Measurements from ENCODE around the gene SERPINH1.
A peak's percentile ranks its signal among the peaks of the same experiment; 100 is the strongest.

The SERPINH1 gene

GRCh38 chr11:75562048-75562835 lies at the start of gene SERPINH1:
TSS of gene SERPINH1 (plus strand) at chr11:75562253. CDS start at chr11:75566350, 4,097 bp downstream.
- DNase-seq = peak; percentile 50 to 57

- DNase-seq = no peak
Observed at GRCh38 chr11:75513250-75513649, 48.8 kb upstream of the SERPINH1 start.

GRCh38 chr11:75514596-75514995 lies 47.5 kb upstream of the SERPINH1 start:
- DNase-seq = no peak

GRCh38 chr11:75516140-75516539 lies 45.9 kb upstream of the SERPINH1 start:
- DNase-seq = no peak

DNA sequence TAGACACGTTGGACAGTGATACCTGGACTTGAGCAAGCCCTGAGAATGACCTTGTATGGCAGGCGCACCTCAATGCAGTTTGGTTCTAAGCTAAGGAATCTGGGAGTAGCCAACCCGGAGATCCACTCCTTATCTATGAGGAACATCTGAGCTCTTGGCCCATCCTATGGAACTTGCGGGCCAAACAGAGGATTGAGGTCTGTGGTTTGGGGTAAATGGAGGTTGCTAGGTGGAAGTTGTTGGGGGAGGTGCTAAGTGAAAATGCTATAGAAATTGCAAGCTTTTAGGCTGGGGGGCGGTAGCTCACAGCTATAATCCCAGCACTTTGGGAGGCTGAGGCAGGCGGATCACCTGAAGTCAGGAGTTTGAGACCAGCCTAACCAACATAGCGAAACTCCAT lies 45.2 kb upstream of the SERPINH1 start:
- no peak for DNase-seq

DNA sequence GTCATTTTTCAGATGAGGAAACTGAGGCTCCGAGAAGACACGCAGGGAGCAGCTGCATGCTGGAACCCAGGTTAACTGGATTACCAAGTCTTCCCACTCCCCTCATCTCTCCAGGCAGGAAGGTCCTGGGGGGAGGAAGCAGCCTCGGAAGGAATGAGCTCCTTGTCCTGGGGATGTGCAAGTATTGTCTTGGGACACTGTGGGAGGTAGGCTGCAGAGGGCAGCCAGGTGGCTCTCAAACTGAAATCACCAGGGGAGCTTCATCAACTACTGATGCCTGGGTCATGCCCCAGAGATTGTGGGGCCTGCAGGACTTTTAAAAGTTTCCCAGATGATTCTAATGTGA lies 43.9 kb upstream of the SERPINH1 start:
- no peak for DNase-seq

DNA sequence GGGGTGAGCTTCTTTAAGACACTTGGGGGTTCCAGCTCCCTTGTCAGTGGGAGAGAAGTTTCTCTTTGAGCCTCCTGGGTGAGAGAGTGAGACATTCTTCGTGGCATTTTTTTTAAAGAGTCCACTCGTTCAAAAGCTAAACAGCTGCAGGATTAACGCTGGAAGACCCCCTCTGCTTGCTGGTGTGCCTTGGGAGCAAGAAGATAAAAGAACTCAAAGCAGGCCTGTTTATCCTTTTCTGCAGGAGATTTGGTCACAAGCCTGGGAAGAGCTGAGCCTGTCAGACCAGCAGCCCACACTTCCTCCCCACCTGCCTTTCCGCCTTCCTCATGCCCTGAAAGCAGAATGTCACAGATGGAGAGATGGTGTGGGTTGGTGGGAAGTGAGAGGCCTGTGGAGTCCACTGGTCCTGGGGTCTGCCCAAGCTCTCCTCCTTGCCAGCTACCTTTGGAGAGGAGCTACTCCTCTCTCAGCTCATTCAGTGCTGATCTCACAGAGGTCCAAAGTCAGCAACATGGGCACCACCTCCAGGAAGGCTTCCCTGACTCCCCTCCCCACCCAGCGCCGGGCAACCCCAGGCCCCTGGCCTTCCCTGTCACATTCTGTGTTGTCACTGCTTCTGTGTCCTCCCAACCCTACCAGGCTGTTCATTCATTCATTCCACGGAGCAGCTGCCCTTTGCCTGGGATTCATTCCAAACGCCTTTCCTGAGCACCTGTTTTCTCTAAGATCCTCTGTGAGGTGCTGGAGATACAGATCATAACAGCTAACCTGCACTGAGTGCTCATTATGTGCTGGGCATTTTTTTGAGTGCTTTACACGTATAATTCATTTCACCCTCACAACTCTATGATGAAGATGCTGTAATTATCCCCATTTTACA lies 43.0 kb upstream of the SERPINH1 start:
- no peak for DNase-seq

GRCh38 chr11:75520688-75521087 lies 41.4 kb upstream of the SERPINH1 start:
- DNase-seq = no peak

GRCh38 chr11:75522286-75523044 lies 39.6 kb upstream of the SERPINH1 start:
- DNase-seq = no peak

DNA sequence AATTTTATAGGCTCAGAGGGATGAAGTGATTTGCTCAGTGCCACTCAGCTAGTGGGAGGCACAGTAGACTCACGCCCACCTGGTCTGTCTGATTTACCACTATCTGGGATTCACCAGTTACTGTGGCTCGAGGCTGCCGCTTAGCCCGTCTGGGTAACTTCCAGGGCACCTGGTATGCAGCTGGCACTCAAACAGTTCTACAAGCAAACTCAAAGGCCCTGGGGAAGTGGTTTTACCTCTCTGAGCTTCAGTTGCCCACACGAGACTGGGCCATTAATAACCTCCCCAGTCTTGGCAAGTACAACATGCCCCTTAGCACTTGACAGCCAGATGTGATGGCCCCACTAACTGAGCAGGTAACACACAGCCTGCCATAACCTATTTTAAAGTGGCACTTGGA lies 38.9 kb upstream of the SERPINH1 start:
- no peak for DNase-seq

- DNase-seq = peak in 1 of 2 donors; percentile 28
Observed at GRCh38 chr11:75523811-75524664, 38.0 kb upstream of the SERPINH1 start.

- peak in 1 of 2 donors; percentile 33 for DNase-seq
Observed at GRCh38 chr11:75524665-75525432, 37.2 kb upstream of the SERPINH1 start.

GRCh38 chr11:75525433-75526191 lies 36.4 kb upstream of the SERPINH1 start, which contains the start of gene GDPD5:
TSS of gene GDPD5 (minus strand) at chr11:75525941. CDS start at chr11:75477735, 48,206 bp downstream.
- DNase-seq = peak; percentile 88 to 90

GRCh38 chr11:75526192-75526541 lies 35.9 kb upstream of the SERPINH1 start:
- no peak for DNase-seq

GRCh38 chr11:75527130-75527529 lies 34.9 kb upstream of the SERPINH1 start:
- DNase-seq = no peak

- no peak for DNase-seq
Observed at GRCh38 chr11:75527938-75528735, 33.9 kb upstream of the SERPINH1 start.

DNA sequence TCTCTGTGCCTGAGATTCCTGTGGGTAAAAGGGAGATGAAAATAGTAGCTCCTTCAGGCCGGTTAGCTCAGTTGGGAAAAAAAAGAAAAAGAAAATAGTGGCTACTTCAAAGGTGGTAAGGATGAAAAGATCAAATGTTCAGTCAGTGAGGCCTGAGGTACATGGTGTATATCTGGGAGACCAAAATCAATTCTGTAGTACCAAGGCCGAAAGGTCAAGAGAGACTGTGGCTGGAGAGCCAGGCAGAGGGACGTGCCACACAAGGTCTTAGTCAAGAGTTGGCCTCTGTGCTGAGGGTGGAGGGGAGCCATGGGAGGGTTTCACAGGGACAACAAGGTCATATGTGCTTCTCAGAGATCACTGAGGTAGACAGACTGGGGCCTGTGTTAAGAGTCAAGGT lies 31.5 kb upstream of the SERPINH1 start:
- DNase-seq = no peak

GRCh38 chr11:75531325-75531724 lies 30.7 kb upstream of the SERPINH1 start:
- no peak for DNase-seq

DNA sequence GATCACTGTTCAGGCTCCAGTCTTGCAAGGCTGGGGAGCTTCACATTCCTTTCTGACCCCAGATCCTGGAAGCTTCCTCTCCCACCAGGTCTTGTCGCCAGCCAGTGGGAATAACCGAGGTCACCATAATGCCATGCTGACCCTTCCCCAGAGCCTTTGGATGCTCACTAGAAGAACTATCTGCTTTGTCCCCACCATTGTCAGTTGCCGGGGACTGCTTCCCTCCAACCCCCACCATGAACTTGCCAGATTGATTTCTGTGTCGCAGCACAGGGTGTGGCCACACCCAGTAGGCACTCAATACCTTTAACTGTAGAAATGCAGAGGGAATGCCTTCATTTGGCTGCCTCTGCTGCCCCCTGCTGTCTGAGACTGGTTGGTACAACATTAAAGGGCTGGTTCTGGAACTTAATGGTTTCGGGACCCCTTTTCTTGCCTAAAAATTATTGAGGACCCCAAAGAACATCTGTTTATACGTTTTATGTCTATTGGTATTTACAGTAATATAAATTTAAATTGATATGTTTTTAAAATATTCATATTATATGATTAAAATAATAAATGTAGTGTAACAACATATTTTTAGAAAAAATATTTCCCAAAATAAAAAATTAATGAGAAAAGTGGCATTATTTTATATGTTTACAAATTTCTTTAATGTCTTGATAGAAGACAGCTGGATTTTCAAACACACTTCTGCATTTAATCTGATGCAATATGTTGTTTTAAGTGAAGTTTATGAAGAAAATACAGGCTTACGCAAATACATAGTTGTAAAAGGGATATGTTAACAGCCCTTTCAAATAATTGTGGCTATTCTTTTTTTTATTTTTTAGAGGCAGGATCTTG lies 29.6 kb upstream of the SERPINH1 start:
- peak; percentile 83 to 87 for DNase-seq
